ENCODE results near the gene GTF2IRD2. TPM values are rescaled to one million over a fixed set of nuclear protein-coding genes. Genes with fewer than 3 reads are reported as not detected.
"Not testable (repeated sequence)": the region's sequence is repeated elsewhere in the genome, so short reads cannot be mapped to it uniquely, and the experiment has no call there.

The GTF2IRD2 gene
- total RNA-seq, 5 donors from 2014 or later (not counting 1 experiment from before 2014, with no cell fraction given) = 13.5 to 37.7 (median 29.7) TPM

DNA sequence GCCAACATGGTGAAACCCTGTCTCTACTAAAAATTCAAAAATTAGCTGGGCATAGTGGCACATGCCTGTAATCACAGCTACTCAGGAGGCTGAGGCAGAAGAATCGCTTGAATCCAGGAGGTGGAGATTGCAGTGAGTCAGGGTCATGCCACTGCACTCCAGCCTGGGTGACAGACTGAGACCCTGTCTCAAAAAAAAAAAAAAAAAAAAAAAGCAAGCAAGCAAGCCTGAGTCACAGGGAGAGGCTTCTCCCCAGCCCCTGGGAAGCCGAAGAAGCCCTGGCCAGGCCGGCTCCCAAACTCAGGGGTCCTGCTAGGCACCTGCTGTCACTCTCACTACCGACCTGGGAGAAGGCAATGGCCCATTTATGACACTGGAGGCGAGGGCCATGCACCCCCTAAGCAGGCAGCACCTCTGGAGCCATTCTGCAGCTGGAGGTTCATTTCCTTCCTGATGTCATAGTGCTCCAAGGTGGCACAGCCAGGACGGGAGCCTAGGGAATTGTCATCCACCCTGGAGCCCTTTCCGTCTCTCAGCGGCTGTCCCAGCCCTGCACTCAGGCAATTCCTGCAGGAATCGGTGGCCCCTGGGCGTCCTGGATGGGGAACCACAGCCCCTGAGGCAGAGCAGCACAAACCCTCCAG is 22.8 kb upstream of the GTF2IRD2 start:
- H3K36me3 Mint-ChIP-seq; POLR2A ChIA-PET; H3K4me1 Mint-ChIP-seq; H3K27me3 ChIP-seq (replicated peaks in 1 of 2; ENCODE audit: control insufficient read depth in 2 of 2, extremely low read depth in 1 of 2, insufficient read depth in 2 of 2, low read length in 1 of 2); H3K9me3 Mint-ChIP-seq; H3K4me3 ChIP-seq (ENCODE audit: control insufficient read depth in 1 of 2, extremely low read depth in 1 of 2, low read length in 1 of 2); H3K9me3 ChIP-seq; CTCF ChIA-PET; H3K4me1 ChIP-seq (ENCODE audit: control insufficient read depth in 1 of 2, extremely low read depth in 1 of 2, insufficient read depth in 2 of 2, low read length in 2 of 2); H3K36me3 ChIP-seq (ENCODE audit: control insufficient read depth in 2 of 2, extremely low read depth in 1 of 2, insufficient read depth in 1 of 2, low read length in 1 of 2); H3K27ac Mint-ChIP-seq; ATAC-seq (replicated peaks in 1 of 4); H3K4me3 Mint-ChIP-seq; H3K27me3 Mint-ChIP-seq; DNase-seq; H3K27ac ChIP-seq (ENCODE audit: low read length): not testable (repeated sequence)
- WGBS (ENCODE audit: insufficient coverage) = no CpG with 5 or more reads among the region's 10 CpGs

DNA sequence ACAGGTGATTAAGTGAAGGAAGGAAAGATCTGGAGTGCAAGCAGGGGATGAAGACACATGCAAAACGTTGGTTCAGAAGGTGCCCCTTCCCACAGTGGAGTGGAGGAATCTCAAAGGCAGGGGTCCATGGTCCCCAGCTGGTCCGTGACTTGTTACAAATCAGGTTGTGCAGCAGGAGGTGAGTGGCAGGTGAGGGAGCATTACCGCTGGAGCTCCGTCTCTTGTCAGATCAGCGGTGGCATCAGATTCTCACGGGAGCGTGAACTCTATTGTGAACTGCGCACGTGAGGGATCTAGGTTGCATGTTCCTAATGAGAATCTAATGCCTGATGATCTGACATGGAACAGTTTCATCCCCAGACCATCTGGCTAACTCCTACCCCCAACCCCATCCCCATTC is 21.1 kb upstream of the GTF2IRD2 start:
- CTCF ChIA-PET; H3K9me3 Mint-ChIP-seq; POLR2A ChIA-PET; H3K4me3 ChIP-seq (ENCODE audit: control insufficient read depth in 1 of 2, extremely low read depth in 1 of 2, low read length in 1 of 2); H3K4me1 ChIP-seq (ENCODE audit: control insufficient read depth in 1 of 2, extremely low read depth in 1 of 2, insufficient read depth in 2 of 2, low read length in 2 of 2); H3K36me3 Mint-ChIP-seq; H3K27me3 ChIP-seq (replicated peaks in 1 of 2; ENCODE audit: control insufficient read depth in 2 of 2, extremely low read depth in 1 of 2, insufficient read depth in 2 of 2, low read length in 1 of 2); H3K27me3 Mint-ChIP-seq; DNase-seq; H3K27ac ChIP-seq (ENCODE audit: low read length); ATAC-seq (replicated peaks in 1 of 4); H3K4me1 Mint-ChIP-seq; H3K36me3 ChIP-seq (ENCODE audit: control insufficient read depth in 2 of 2, extremely low read depth in 1 of 2, insufficient read depth in 1 of 2, low read length in 1 of 2); H3K9me3 ChIP-seq; H3K27ac Mint-ChIP-seq; H3K4me3 Mint-ChIP-seq: not testable (repeated sequence)
- WGBS (ENCODE audit: insufficient coverage) = 94% methylated on average over 3 of the region's 9 CpGs

DNA sequence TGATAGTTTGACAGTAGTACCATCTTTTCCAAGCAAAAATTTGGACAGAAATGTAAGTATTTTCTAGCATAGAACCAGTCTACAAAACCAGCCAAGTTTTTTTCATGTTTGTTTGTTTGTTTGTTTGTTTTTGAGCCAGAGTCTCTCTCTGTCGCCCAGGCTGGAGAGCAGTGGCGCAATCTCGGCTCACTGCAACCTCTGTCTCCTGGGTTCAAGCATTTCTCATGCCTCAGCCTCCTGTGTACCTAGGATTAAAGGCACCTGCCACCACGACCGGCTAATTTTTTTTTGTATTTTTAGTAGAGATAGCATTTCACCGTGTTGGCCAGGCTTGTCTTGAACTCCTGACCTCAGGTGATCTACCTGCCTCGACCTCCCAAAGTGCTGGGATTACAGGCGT is 14.4 kb upstream of the GTF2IRD2 start:
- H3K4me3 Mint-ChIP-seq; H3K4me1 Mint-ChIP-seq; CTCF ChIA-PET; H3K27me3 ChIP-seq (replicated peaks in 1 of 2; ENCODE audit: control insufficient read depth in 2 of 2, extremely low read depth in 1 of 2, insufficient read depth in 2 of 2, low read length in 1 of 2); H3K4me1 ChIP-seq (ENCODE audit: control insufficient read depth in 1 of 2, extremely low read depth in 1 of 2, insufficient read depth in 2 of 2, low read length in 2 of 2); H3K27ac Mint-ChIP-seq; POLR2A ChIA-PET; H3K27me3 Mint-ChIP-seq; H3K36me3 ChIP-seq (ENCODE audit: control insufficient read depth in 2 of 2, extremely low read depth in 1 of 2, insufficient read depth in 1 of 2, low read length in 1 of 2); H3K27ac ChIP-seq (ENCODE audit: low read length); H3K4me3 ChIP-seq (ENCODE audit: control insufficient read depth in 1 of 2, extremely low read depth in 1 of 2, low read length in 1 of 2); DNase-seq; ATAC-seq (replicated peaks in 1 of 4); H3K9me3 Mint-ChIP-seq; H3K9me3 ChIP-seq; H3K36me3 Mint-ChIP-seq: not testable (repeated sequence)
- 43% methylated on average over 2 of the region's 8 CpGs for WGBS (ENCODE audit: insufficient coverage)

DNA sequence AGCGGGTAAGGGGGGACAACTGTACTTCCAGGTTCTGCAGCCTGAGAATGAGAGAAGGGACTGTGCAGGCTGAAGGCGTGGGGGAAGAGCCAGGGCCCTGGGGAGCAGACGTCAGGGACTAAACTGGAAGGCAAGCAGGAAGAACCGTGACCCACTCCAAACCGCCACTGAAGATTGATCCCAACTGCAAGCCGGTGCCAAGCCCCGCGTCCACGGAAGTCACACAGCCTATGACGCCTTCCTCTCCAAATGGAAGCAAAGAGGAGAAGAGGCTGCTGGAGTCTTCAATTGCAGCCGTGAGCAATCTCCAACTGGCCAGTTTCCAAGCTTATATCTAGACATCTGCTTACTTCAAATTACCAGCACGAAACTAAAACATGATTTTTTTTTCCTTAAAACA is 1.6 kb downstream of the GTF2IRD2 start:
- H3K9me3 ChIP-seq; H3K4me3 Mint-ChIP-seq; H3K36me3 Mint-ChIP-seq; DNase-seq; POLR2A ChIA-PET; H3K27me3 Mint-ChIP-seq; ATAC-seq (replicated peaks in 1 of 4); H3K27me3 ChIP-seq (replicated peaks in 1 of 2; ENCODE audit: control insufficient read depth in 2 of 2, extremely low read depth in 1 of 2, insufficient read depth in 2 of 2, low read length in 1 of 2); H3K36me3 ChIP-seq (ENCODE audit: control insufficient read depth in 2 of 2, extremely low read depth in 1 of 2, insufficient read depth in 1 of 2, low read length in 1 of 2); H3K27ac Mint-ChIP-seq; H3K4me3 ChIP-seq (ENCODE audit: control insufficient read depth in 1 of 2, extremely low read depth in 1 of 2, low read length in 1 of 2); H3K9me3 Mint-ChIP-seq; H3K4me1 ChIP-seq (ENCODE audit: control insufficient read depth in 1 of 2, extremely low read depth in 1 of 2, insufficient read depth in 2 of 2, low read length in 2 of 2); H3K27ac ChIP-seq (ENCODE audit: low read length); CTCF ChIA-PET; H3K4me1 Mint-ChIP-seq: not testable (repeated sequence)
- WGBS (ENCODE audit: insufficient coverage) = no CpG with 5 or more reads among the region's 12 CpGs

DNA sequence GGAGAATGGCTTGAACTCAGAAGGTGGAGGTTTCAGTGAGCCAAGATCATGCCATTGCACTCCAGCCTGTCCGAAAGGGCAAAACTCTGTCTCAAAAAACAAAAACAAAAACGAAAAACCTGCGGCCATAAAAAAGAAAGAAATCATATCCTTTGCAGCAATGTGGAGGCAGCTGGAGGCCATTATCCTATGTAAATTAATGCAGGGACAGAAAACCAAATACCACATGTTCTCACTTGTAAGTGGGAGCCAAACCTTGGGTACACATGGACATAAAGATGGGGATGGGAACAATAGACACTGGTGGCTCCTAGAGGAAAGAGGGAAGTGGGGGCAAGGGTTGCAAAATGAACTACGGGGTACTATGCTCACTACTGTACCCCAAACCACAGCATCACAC is 21.0 kb downstream of the GTF2IRD2 start:
- H3K36me3 Mint-ChIP-seq; H3K4me3 ChIP-seq (ENCODE audit: control insufficient read depth in 1 of 2, extremely low read depth in 1 of 2, low read length in 1 of 2); H3K4me1 Mint-ChIP-seq; H3K27ac Mint-ChIP-seq; H3K9me3 Mint-ChIP-seq; H3K9me3 ChIP-seq; H3K27me3 ChIP-seq (replicated peaks in 1 of 2; ENCODE audit: control insufficient read depth in 2 of 2, extremely low read depth in 1 of 2, insufficient read depth in 2 of 2, low read length in 1 of 2); H3K27me3 Mint-ChIP-seq; CTCF ChIA-PET; DNase-seq; H3K36me3 ChIP-seq (ENCODE audit: control insufficient read depth in 2 of 2, extremely low read depth in 1 of 2, insufficient read depth in 1 of 2, low read length in 1 of 2); ATAC-seq (replicated peaks in 1 of 4); H3K4me1 ChIP-seq (ENCODE audit: control insufficient read depth in 1 of 2, extremely low read depth in 1 of 2, insufficient read depth in 2 of 2, low read length in 2 of 2); H3K27ac ChIP-seq (ENCODE audit: low read length); POLR2A ChIA-PET; H3K4me3 Mint-ChIP-seq: not testable (repeated sequence)
- no CpG with 5 or more reads among the region's 4 CpGs for WGBS (ENCODE audit: insufficient coverage)

DNA sequence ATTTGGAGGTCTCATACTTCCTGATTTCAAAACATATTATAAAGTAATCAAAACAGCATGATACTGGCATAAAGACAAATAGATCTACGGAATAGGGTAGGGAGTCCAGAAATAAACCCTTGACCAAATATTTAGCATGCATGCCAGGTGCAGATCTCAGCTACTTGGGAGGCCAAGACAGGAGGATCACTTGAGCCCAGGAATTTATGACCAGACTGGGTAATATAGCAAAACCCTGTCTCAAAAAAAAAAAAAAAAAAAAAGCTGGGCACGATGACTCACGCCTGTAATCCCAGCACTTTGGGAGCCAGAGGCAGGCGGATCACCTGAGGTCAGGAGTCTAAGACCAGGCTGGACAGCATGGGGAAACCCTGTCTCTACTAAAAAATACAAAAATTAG is 21.4 kb downstream of the GTF2IRD2 start:
- H3K27me3 Mint-ChIP-seq; H3K4me3 ChIP-seq (ENCODE audit: control insufficient read depth in 1 of 2, extremely low read depth in 1 of 2, low read length in 1 of 2); H3K27me3 ChIP-seq (replicated peaks in 1 of 2; ENCODE audit: control insufficient read depth in 2 of 2, extremely low read depth in 1 of 2, insufficient read depth in 2 of 2, low read length in 1 of 2); CTCF ChIA-PET; H3K36me3 Mint-ChIP-seq; H3K36me3 ChIP-seq (ENCODE audit: control insufficient read depth in 2 of 2, extremely low read depth in 1 of 2, insufficient read depth in 1 of 2, low read length in 1 of 2); H3K4me1 ChIP-seq (ENCODE audit: control insufficient read depth in 1 of 2, extremely low read depth in 1 of 2, insufficient read depth in 2 of 2, low read length in 2 of 2); H3K9me3 ChIP-seq; ATAC-seq (replicated peaks in 1 of 4); H3K4me3 Mint-ChIP-seq; POLR2A ChIA-PET; DNase-seq; H3K4me1 Mint-ChIP-seq; H3K27ac Mint-ChIP-seq; H3K27ac ChIP-seq (ENCODE audit: low read length); H3K9me3 Mint-ChIP-seq: not testable (repeated sequence)
- WGBS (ENCODE audit: insufficient coverage) = no CpG with 5 or more reads among the region's 4 CpGs

DNA sequence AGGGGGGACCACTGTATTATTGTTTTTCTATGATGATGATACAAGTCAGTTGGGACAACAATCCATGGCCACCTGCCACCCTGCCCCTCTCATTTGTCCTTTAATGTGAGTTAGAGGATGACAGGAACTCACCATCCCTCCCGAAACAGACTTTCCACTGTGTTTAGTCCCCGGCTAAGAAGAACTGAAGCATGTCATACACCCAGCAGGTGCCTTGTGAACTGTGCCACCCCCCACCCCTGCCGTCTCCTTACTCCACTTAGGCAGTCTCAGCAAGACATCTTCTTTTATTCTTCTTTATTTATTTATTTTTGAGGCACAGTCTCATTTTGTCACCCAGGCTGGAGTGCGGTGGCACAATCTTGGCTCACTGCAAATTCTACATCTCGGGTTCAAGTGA is 30.1 kb downstream of the GTF2IRD2 start:
- DNase-seq; H3K27ac ChIP-seq (ENCODE audit: low read length); H3K4me1 ChIP-seq (ENCODE audit: control insufficient read depth in 1 of 2, extremely low read depth in 1 of 2, insufficient read depth in 2 of 2, low read length in 2 of 2); H3K4me1 Mint-ChIP-seq; H3K27ac Mint-ChIP-seq; CTCF ChIA-PET; H3K4me3 ChIP-seq (ENCODE audit: control insufficient read depth in 1 of 2, extremely low read depth in 1 of 2, low read length in 1 of 2); H3K9me3 ChIP-seq; H3K9me3 Mint-ChIP-seq; H3K4me3 Mint-ChIP-seq; H3K36me3 Mint-ChIP-seq; POLR2A ChIA-PET; ATAC-seq (replicated peaks in 1 of 4); H3K36me3 ChIP-seq (ENCODE audit: control insufficient read depth in 2 of 2, extremely low read depth in 1 of 2, insufficient read depth in 1 of 2, low read length in 1 of 2); H3K27me3 ChIP-seq (replicated peaks in 1 of 2; ENCODE audit: control insufficient read depth in 2 of 2, extremely low read depth in 1 of 2, insufficient read depth in 2 of 2, low read length in 1 of 2); H3K27me3 Mint-ChIP-seq: not testable (repeated sequence)
- WGBS (ENCODE audit: insufficient coverage) = no CpG with 5 or more reads among the region's 5 CpGs
